ENCODE data around the gene IP6K2.

The IP6K2 gene

GRCh38 chr3:48678566-48679380 lies 38.2 kb downstream of the IP6K2 start:
- TF ChIP-seq CTCF (IDR thresholded peaks at IDR 0.05; ENCODE audit: low read length, missing control alignments), result no peak
- DNase-seq (ENCODE audit: low read depth), result no peak
- H3K4me3 ChIP-seq (replicated peaks; ENCODE audit: low read depth, low read length), result no peak overlapping the region

GRCh38 chr3:48678056-48678455 lies 39.0 kb downstream of the IP6K2 start:
- DNase-seq (ENCODE audit: low read depth), result peak; percentile 31
- no peak overlapping the region for H3K4me3 ChIP-seq (replicated peaks; ENCODE audit: low read depth, low read length)
- no peak for TF ChIP-seq CTCF (IDR thresholded peaks at IDR 0.05; ENCODE audit: low read length, missing control alignments)

- no peak overlapping the region for H3K4me3 ChIP-seq (replicated peaks; ENCODE audit: low read depth, low read length)
- DNase-seq (ENCODE audit: low read depth), result no peak
- TF ChIP-seq CTCF (IDR thresholded peaks at IDR 0.05; ENCODE audit: low read length, missing control alignments), result no peak
These were observed 42.5 kb downstream of the IP6K2 start for GRCh38 chr3:48674505-48674904.

- no peak overlapping the region for H3K4me3 ChIP-seq (replicated peaks; ENCODE audit: low read depth, low read length)
- TF ChIP-seq CTCF (IDR thresholded peaks at IDR 0.05; ENCODE audit: low read length, missing control alignments), result no peak
- no peak for DNase-seq (ENCODE audit: low read depth)
These were observed 44.5 kb downstream of the IP6K2 start for GRCh38 chr3:48672522-48672921.

GRCh38 chr3:48664929-48665328 lies 52.1 kb downstream of the IP6K2 start:
- TF ChIP-seq CTCF (IDR thresholded peaks at IDR 0.05; ENCODE audit: low read length, missing control alignments), result no peak
- no peak for DNase-seq (ENCODE audit: low read depth)

GRCh38 chr3:48664313-48664644 lies 52.7 kb downstream of the IP6K2 start:
- no peak for DNase-seq (ENCODE audit: low read depth)
- no peak for TF ChIP-seq CTCF (IDR thresholded peaks at IDR 0.05; ENCODE audit: low read length, missing control alignments)
- no peak overlapping the region for H3K4me3 ChIP-seq (replicated peaks; ENCODE audit: low read depth, low read length)

More at GRCh38 chr3:48664929-48665328, 52.1 kb downstream of the IP6K2 start:
- no peak overlapping the region for H3K4me3 ChIP-seq (replicated peaks; ENCODE audit: low read depth, low read length)

All from fibroblast of pulmonary artery (primary cell).